HG03342 (cell line): ENCODE results near the gene CASP5.
A peak's percentile ranks its signal among the peaks of the same experiment; 100 is the strongest.
"Not testable (repeated sequence)": the region's sequence is repeated elsewhere in the genome, so short reads cannot be mapped to it uniquely, and the experiment has no call there.

Source experiments
- ATAC-seq: cut with Tn5 transposase; IDR thresholded peaks from one replicate; pipeline ENCODE4 v1.9.1; 2021; ENCODE audit warnings: mild to moderate bottlenecking, moderate library complexity; ENCODE audit not compliant: unreplicated experiment

CASP5 gene

GRCh38 chr11:105033781-105034180 lies 10.8 kb upstream of the CASP5 start:
- ATAC-seq = no peak

GRCh38 chr11:105033343-105033742 lies 10.4 kb upstream of the CASP5 start:
- ATAC-seq = no peak

- no peak for ATAC-seq
Observed at GRCh38 chr11:105032495-105032894, 9.5 kb upstream of the CASP5 start.

- no peak for ATAC-seq
Observed at GRCh38 chr11:105027678-105028077, 4.7 kb upstream of the CASP5 start.

GRCh38 chr11:105024394-105024793 lies 1.4 kb upstream of the CASP5 start:
- ATAC-seq = no peak

GRCh38 chr11:105022527-105022926 lies 441 bp downstream of the CASP5 start:
- no peak for ATAC-seq

GRCh38 chr11:105007463-105007862 lies 15.5 kb downstream of the CASP5 start:
- ATAC-seq = no peak

- no peak for ATAC-seq
Observed at GRCh38 chr11:105005451-105005845, 17.5 kb downstream of the CASP5 start.

- no peak for ATAC-seq
Observed at GRCh38 chr11:105004021-105004420, 18.9 kb downstream of the CASP5 start.

GRCh38 chr11:105003151-105003550 lies 19.8 kb downstream of the CASP5 start:
- no peak for ATAC-seq

- peak; percentile 92 for ATAC-seq
Observed at GRCh38 chr11:105000797-105001196, 22.2 kb downstream of the CASP5 start.

GRCh38 chr11:105000167-105000566 lies 22.8 kb downstream of the CASP5 start:
- no peak for ATAC-seq

GRCh38 chr11:104999721-105000120 lies 23.2 kb downstream of the CASP5 start:
- no peak for ATAC-seq

GRCh38 chr11:104997288-104997687 lies 25.7 kb downstream of the CASP5 start:
- ATAC-seq = no peak

- no peak for ATAC-seq
Observed at GRCh38 chr11:104995001-104995408, 28.0 kb downstream of the CASP5 start.

- ATAC-seq = no peak
Observed at GRCh38 chr11:104992781-104993180, 30.2 kb downstream of the CASP5 start.

GRCh38 chr11:104991994-104992393 lies 31.0 kb downstream of the CASP5 start:
- ATAC-seq = no peak

GRCh38 chr11:104984808-104985207 lies 38.2 kb downstream of the CASP5 start:
- ATAC-seq = no peak

GRCh38 chr11:104979839-104980238 lies 43.1 kb downstream of the CASP5 start:
- no peak for ATAC-seq

GRCh38 chr11:104973616-104974015 lies 49.4 kb downstream of the CASP5 start:
- no peak for ATAC-seq

- ATAC-seq = not testable (repeated sequence)
Observed at GRCh38 chr11:104972924-104973323, 50.0 kb downstream of the CASP5 start.

GRCh38 chr11:104970756-104971155 lies 52.2 kb downstream of the CASP5 start:
- no peak for ATAC-seq

GRCh38 chr11:104968856-104969776 lies 53.9 kb downstream of the CASP5 start:
- no peak for ATAC-seq
